NCI-H1436 (cell line): ENCODE results near the gene HDAC7.
A peak's percentile ranks its signal among the peaks of the same experiment; 100 is the strongest.

Experiments used
- DNase-seq: peaks from one replicate; lab custom pipeline; 2025; lab: John Stamatoyannopoulos, UW

HDAC7 gene

DNA sequence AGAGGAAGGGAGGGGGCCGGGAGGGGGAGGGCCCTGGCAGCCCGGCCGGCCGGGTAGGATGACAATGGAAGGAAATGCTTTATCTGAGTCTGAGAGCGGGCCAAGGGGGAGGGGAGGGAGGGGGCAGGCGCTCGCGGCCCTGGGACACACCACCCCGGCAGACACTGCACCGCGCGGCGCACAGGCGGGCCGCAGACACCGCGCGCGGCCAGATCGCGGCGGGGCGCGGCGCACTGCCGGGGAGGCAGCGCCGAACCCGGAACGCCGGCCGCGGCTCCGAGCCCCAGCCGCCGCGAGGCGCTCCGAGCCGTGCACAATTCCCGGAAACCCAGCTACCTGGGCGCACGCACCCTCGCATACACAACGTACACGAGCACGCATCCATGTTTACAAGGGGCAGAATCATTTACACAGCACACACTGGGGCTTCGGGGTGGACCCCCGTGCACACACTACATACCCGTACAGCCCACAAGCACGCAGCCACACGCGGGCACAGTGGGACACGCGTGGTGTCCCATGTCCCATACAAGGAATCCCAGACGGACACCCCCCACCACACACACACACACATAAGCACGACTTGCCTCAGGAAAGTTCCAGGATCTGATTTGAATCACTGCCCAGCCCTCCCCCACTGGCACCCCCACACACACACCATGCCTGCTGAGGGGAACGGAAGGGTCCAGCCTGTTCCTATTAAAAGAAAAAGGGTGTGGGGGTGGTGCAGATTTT lies at the start of gene HDAC7:
Gene HDAC7 (minus strand): TSS at position 8 of the 735 bp plus-strand sequence. CDS start 118 bp downstream, outside the sequence.
- DNase-seq, result peak; percentile 43

- no peak for DNase-seq
Measured at GRCh38 chr12:47868552-47869031, 48.9 kb upstream of the HDAC7 start.

DNA sequence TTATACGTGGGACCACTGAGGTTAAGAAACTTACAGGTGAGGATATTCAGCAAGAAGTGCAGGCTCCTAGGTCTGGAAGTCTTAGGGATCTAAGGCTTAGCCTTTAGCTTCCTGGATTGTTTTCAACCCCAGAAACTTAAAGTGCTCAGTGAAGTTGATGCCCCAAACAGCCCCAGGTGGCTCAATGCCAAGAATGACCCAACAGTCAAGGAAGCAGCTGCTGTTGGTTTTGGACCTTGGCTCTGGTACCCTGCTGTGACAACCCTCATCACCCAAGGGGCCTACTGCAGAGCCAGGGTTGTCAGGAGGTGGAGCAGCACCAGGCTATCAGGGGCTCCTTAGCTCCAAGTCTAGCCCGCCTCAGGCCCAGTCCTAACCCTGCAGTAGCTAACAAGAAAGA lies 48.3 kb upstream of the HDAC7 start:
- DNase-seq, result no peak

- no peak for DNase-seq
Measured at GRCh38 chr12:47867495-47867941, 47.8 kb upstream of the HDAC7 start.

GRCh38 chr12:47864646-47865235 lies 45.0 kb upstream of the HDAC7 start:
- no peak for DNase-seq

DNA sequence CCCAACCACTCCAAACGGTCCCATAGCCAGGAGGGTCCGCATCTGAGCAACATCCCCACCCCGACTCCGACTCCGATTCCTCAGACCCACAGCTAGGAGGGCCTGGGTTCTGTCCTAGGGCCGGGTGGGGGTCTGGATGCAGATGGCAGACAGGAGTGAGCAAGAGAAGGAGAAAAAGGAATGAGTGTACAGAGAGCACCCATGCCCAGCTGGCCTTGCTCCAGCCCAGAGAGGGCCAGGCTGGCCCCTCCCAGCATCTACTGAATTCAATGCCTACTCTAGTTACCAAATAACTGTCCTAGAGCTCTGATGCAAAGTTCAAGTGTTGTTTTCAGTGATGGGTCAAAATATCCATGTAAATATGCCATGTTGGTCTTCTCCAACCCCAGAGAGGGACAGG lies 44.3 kb upstream of the HDAC7 start:
- DNase-seq, result no peak

DNA sequence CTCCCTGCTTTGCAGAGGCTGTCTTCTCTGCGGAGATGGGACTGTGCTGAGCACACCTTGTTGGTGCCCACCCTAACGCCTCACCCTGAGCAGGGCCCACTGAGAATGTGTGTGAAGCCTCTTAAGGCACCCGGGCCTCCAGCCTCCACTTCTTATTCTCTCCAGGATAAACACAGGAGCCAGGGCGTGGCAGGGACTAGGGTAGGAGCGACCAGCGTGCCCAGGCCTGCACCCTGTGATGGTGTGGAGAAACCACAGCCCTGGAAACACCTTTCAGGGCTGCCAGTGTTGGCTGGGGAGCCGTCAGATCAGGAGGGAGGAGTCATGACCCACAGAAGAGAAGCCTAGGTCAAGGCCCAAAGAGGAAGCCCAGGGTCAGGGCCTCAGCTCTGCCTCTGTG lies 43.8 kb upstream of the HDAC7 start:
- no peak for DNase-seq

DNA sequence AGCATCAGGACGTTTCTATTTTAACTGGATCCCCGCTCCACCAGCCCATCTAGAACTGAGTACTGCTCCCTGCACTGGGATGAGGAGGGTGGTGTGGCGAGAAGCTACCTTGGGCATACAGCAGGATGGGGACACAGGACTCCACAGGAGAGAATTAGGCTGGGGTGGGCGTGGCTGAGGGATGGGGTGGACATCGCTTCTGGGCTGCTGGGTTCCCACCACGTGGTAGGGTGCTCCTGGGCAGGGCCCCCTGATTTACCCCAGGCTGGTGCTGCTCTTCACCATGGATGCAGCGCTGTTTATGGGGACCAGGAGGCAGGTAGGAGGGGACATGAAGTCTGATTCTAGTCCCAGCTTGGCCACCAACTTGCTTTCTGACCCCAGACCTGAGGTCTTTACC lies 43.2 kb upstream of the HDAC7 start:
- no peak for DNase-seq

DNA sequence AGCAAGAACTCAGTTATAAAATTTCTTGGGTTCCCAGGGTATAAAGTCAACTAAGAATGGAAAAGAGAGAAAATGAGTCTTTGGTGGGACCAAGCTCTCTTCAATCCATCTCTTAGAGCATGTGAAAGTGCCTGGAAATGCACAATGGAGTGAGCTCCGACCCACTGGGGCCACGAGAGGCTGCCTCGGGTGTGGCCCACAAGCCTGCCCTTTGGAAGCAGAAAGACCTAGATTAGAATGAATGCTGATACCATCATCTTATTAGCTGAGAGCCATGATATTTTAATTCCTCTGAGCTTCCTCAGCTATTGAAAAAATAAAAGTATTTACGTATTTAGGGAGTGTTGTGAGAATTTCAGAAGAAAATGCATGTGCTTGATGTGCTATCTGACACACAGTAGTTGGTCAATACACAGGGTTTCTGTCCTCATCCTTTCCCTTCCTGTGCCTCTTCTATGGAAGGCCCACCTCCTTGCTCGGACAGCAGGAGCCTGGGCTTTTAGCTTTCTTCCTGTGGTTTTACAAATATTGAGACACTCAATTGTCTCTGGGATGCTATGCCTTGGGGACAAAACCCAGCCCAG lies 42.6 kb upstream of the HDAC7 start:
- DNase-seq, result no peak

GRCh38 chr12:47860873-47861272 lies 41.2 kb upstream of the HDAC7 start:
- no peak for DNase-seq

GRCh38 chr12:47860279-47860841 lies 40.7 kb upstream of the HDAC7 start:
- no peak for DNase-seq

DNA sequence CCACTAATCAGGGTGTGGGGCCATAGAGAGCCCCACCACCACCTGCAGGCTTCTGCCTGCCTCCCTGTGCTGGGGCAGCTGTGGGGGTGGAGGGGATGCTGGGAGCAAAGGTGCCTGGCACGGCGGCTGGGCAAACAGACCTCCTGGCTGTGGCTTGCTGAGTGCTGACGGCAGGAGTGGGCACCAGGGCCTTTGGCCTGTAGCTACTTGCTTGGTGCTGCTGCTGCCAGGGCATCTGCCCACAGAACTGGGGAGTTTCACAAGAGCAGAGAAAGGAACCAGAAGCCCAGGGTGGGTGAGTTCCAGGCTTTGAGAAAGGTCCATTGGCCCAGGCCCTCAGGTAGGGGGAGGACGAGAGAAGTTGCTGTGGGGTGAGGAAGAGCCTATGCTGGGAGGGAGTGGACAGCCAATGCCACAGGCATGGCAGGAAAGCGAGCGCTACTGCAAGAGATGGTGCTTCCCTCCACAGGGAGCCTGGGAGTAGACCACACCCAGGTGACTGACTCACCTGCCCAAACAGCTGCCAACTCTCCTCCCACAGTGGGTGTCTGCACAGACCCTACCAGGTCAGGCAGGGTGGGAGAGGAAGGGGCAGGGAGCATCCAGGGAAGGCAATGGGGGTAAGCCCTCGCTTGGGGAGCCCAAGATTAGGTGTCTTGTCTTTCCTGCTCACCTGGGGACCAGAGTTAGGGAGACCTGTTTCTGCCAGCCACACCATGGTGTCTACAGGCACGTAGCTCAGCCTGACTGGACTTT lies 39.0 kb upstream of the HDAC7 start:
- no peak for DNase-seq

DNA sequence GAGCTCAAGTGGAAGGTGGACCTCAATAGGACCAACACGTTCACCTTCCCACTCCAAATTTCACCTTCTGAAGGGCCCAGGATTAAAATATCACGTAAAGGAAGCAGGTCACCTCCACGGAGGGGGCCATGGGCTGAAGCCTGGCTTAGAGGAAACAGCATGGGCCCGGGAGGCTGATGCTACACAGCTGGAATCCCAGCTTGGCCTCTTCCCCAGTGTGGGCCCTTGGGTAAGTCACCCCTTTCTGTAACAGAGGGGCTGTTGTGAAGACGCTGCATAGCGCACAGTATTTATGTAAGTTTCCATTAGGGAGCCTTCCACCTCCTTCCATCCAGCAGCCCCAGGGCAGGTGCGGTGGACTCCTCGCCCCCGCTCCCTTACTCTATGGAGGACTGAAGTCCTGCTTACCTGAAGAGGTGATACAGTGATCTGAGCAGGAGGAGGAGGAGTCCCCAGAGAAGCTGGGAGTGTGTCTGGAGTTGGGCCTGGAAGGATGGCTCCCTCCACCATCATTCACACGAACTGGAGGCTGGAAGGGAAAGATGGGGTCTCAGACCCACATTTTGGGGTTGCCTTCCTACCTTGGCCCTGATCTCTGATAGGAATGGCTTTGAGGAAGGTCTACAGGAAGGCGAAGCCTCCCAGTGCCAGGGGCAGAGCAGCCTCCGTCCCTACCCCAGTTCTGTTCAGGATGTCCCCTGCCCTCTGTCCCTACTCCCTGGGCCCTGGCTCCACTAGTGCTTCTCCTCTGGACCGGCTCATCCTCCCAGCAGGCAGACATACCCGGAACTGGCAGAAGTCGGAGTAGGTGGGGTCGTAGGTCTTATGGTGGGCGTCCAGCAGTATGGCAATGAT lies 37.2 kb upstream of the HDAC7 start:
- DNase-seq, result no peak

- no peak for DNase-seq
Measured at GRCh38 chr12:47856094-47856493, 36.4 kb upstream of the HDAC7 start.

DNA sequence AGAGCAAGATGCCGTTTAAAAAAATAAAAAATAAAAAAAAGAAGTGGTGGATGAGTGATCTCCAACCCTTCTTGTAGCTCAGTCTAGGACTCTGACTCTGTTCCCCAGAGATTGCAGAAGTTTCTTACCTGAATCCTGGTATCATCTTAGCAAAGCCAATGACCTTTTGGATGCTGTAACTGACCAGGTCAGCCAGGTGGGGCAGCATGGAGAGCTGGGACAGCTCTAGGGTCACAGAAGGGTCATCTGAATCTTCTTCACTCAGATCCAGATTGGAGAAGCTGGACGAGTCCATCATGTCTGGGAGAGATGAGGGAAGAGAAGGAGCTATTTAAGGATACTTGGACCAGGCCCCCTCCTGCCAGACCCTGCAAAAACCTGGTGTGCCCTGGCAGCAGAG lies 35.8 kb upstream of the HDAC7 start:
- DNase-seq, result no peak

- no peak for DNase-seq
Measured at GRCh38 chr12:47854531-47854930, 34.8 kb upstream of the HDAC7 start.

DNA sequence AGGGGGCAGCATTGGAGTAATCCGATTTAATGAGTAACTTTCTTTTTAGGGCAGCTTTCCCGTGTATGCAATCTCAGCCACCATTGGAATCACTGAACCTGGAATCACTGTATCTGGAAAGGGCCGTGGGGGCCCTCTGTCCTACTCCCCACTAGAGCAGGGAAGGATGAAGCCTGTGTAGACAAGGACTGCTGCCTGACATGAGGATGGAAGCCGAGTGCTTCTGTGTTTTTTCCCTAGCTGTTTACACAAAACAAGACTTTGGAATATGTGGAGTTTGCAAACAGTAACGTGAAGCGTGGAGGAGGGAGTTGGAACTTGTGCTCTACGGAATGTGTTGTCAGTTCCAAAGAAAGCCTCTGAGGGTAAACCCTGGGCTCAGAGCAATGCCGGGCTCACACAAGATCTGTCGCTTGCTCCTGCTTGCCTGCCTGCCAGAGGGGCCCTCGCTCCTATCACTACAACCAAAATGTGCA lies 32.4 kb upstream of the HDAC7 start:
- no peak for DNase-seq

DNA sequence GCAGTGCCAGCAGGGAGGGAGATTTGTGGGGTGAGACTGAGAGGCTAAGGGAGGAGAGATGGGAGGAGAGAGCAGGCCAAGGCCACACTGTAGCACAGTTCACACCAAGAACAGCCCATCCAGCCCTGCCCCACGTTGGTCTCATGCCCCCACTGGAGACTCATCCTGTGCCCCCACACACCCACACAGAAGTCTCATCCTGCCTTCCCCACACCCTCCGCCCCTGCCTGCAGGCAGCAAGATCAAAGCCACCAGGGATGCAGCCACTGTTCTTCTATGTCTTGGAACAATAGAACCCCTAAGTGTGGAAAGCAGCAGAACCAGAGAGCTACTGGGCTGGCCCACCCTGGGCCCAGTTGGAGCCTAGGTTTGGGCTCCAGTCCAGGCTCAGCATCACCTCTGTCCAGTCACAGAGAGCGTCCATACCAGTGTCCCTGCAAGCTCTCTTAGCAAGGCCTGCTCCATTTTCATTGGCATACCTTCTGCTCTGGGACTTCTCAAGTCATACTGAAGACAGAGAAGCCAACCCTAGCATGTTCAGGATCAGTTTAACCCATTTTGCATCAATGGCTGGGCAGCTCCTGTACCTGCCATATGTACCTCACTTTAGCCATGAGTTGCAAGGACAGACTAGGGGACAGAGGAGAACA lies 31.7 kb upstream of the HDAC7 start:
- DNase-seq, result no peak

GRCh38 chr12:47850153-47851084 lies 30.7 kb upstream of the HDAC7 start:
- no peak for DNase-seq
